ENCODE data around the gene COQ4. TPM values are rescaled to one million over a fixed set of nuclear protein-coding genes. Genes with fewer than 3 reads are reported as not detected.

Gene COQ4
- total RNA-seq, 3 donors from 2014 or later: 43.2 to 63.9 (median 59.1) TPM

DNA sequence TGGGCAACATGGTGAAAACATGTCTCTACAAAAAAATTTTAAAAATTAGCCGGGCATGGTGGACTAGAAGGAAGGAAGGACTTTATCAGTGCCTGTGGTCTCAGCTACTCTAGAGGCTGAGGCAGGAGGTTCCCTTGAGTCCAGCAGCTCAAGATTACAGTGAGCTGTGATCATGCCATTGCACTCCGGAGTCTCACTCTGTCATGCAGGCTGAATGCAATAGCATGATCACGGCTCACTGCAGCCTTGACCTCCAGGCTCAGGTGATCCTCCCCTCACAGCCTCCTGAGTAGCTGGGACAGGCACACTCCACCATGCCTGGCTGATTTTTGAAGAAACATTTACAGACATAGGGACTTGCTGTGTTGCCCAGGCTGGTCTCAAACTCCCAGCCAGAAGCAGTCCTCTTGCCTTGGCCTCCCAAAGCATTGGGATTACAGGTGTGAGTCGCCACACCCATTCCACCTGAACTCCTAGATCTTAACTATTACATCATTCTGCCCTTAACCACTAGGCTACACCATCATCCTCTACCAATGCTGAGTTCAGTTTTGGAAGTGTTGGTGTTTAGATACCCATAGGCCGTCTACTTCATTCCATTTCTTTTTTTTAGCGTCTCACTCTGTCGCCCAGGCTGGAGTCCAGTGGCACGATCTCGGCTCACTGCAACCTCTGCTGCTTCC lies 46.5 kb downstream of the COQ4 start:
- H3K36me3 ChIP-seq (ENCODE audit: low read depth): no peaks in the 10 kb centered on the region
- intact Hi-C loops (cut with DNase I, micrococcal nuclease): no loop called here
- ATAC-seq: no peak
- DNase-seq: no peak
- peaks cover 20% of the 10 kb centered on the region for H3K4me1 ChIP-seq (ENCODE audit: low read depth)
- no peak overlapping the region for H3K4me3 ChIP-seq
- TF ChIP-seq, protein P1, sequence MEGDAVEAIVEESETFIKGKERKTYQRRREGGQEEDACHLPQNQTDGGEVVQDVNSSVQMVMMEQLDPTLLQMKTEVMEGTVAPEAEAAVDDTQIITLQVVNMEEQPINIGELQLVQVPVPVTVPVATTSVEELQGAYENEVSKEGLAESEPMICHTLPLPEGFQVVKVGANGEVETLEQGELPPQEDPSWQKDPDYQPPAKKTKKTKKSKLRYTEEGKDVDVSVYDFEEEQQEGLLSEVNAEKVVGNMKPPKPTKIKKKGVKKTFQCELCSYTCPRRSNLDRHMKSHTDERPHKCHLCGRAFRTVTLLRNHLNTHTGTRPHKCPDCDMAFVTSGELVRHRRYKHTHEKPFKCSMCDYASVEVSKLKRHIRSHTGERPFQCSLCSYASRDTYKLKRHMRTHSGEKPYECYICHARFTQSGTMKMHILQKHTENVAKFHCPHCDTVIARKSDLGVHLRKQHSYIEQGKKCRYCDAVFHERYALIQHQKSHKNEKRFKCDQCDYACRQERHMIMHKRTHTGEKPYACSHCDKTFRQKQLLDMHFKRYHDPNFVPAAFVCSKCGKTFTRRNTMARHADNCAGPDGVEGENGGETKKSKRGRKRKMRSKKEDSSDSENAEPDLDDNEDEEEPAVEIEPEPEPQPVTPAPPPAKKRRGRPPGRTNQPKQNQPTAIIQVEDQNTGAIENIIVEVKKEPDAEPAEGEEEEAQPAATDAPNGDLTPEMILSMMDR (IDR thresholded peaks at IDR 0.05): no peak
- H3K9me3 ChIP-seq: no peaks in the 10 kb centered on the region

DNA sequence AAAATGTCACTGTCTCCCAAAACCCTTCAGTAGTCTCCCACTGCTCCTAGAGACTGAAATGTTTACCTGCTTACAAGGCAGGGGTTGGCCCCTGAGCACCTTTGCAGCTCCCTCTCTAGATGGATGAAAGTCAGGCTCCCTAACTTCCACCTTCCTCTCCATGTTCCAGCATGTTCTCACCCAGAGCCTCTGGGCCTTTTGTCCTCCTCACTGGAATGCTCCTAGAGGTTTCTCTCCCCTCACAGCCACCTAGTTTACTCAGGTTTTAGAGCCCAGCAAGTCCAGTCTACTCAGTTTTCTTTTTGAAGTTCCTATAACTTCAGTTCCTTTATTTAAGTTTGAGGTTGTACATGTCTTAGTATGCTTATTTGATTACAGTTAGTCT lies 47.7 kb downstream of the COQ4 start:
- no peaks in the 10 kb centered on the region for H3K9me3 ChIP-seq
- ATAC-seq: no peak
- intact Hi-C loops (cut with DNase I, micrococcal nuclease): no loop called here

DNA sequence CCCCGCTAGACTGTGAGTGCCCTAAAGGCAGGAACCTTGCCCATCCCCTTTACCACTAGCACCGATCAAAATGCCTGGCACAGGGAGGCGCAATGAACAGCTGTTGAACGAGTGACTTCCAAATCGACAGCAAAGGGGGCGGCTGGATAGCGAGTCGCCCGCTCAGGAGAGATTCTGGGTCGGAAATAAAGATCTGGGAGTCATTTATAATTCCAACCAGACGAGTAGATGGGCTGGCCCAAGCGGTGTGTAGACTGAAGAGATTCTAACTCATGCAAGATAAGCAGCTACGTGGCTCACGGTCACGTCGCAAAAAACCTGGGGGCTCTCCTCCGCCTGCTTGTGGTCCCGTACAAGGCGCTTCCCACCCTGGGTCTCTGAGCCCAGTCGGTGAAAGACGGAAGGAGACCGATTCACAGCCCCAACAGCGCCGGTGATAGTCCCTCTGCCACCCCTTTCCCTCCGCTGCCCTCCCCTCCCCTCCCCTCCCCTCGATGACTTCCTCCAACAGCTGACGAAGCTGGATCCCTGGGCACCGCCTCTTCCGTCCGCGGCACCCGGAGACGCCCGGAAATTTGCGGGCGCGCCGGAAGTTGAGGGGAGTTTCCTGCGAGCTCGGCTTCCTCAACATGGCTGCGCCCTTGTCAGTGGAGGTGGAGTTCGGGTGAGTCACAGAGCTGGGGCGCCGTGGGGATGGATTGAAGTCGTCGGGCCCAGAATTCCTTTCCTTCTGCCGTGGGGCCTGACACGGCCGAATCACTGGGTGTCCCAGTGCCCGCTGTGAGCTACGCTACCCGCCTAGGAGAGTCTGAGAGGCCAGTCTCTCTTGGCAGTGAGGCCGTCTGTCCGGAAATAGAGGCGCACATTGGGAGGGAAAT lies 48.4 kb downstream of the COQ4 start, which contains the start of gene URM1:
Gene URM1, plus strand, starts transcription at position 623 of the 878 bp plus-strand sequence. Its CDS starts 7 bp downstream, at position 630.
- peak; percentile 97 to 98 (median 97) for DNase-seq
- TF ChIP-seq, protein P1 (IDR thresholded peaks at IDR 0.05): no peak

More for the DNA sequence above, 47.7 kb downstream of the COQ4 start:
- TF ChIP-seq, protein P1 (IDR thresholded peaks at IDR 0.05): no peak
- H3K36me3 ChIP-seq (ENCODE audit: low read depth): no peaks in the 10 kb centered on the region
- H3K4me3 ChIP-seq: no peak overlapping the region
- peaks cover 14% of the 10 kb centered on the region for H3K4me1 ChIP-seq (ENCODE audit: low read depth)
- DNase-seq: no peak

DNA sequence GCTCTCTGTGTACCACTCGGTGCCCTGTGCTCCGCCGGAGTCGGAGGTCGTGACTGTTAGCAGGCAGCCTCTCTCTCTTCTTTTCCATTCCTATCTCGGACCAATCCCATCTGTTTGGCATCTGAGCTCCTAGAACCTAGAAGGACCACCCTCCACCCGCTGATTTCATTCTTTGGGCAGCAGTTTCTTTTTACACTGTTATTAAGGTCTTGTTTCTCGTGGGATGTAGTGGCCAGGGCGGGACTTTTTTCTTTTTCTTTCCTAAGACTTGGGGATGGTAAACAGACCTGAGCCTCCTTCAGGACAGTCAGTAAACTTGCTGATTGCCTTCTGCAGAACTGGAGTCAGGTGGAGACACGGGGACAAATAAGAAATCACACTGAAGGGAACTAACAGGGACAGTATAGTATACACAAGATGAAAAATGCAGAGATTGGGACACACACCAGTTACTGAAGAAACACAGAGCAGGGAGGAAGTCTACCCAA lies 49.0 kb downstream of the COQ4 start:
- Histone ChIP-seq H3K4me1 (ENCODE audit: low read depth) (peaks cover 14% of the 10 kb centered on the region), H3K9me3 (no peaks in the 10 kb centered on the region), H3K36me3 (ENCODE audit: low read depth) (no peaks in the 10 kb centered on the region), H3K4me3 (peak overlapping the region; percentile 80)
- intact Hi-C loops (cut with DNase I, micrococcal nuclease): no loop called here
- no peak for ATAC-seq
- TF ChIP-seq, protein P1 (IDR thresholded peaks at IDR 0.05): no peak
- no peak for DNase-seq

More for the DNA sequence above, 48.4 kb downstream of the COQ4 start, which contains the start of gene URM1:
- peak within 1 kb of the TSS; percentile 80 for H3K4me3 ChIP-seq
- peaks cover 14% of the 10 kb centered on the region for H3K4me1 ChIP-seq (ENCODE audit: low read depth)
- ATAC-seq: peak; percentile 97
- H3K9me3 ChIP-seq: no peaks in the 10 kb centered on the region
- no peaks in the 10 kb centered on the region for H3K36me3 ChIP-seq (ENCODE audit: low read depth)
- intact Hi-C loops (cut with DNase I, micrococcal nuclease): no loop called here

DNA sequence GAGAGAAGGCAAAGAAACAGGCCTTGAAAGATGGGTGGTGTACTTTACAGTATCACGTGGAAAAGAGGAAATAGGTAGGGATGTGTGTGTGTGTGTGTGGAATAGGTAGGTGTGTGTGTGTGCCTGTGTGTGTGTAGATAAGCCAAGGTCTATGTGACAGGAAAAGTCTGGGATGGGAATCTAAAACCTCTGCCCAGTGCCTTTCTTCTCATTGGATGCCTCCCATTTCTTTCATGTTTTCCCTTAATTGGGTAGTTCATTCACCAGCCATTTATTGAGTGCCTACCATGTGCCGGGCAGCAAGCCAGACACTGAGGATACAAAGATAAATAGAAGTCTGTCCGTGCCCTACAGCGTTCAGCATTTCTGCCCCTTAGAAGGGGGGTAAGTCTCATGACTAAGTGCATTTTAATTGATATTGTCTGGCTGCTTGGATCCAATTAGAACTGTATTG lies 49.6 kb downstream of the COQ4 start:
- DNase-seq (peak in 1 of 3 donors; percentile 38), ATAC-seq (peak; percentile 61)
- no peaks in the 10 kb centered on the region for H3K36me3 ChIP-seq (ENCODE audit: low read depth)
- peaks cover 14% of the 10 kb centered on the region for H3K4me1 ChIP-seq (ENCODE audit: low read depth)
- intact Hi-C loops (cut with DNase I, micrococcal nuclease): no loop called here
- H3K9me3 ChIP-seq: no peaks in the 10 kb centered on the region
- no peak overlapping the region for H3K4me3 ChIP-seq
- TF ChIP-seq, protein P1 (IDR thresholded peaks at IDR 0.05): no peak
